ENCODE measurements around the gene HACD1. TPM values are rescaled to one million over a fixed set of nuclear protein-coding genes. Genes with fewer than 3 reads are reported as not detected.

Gene HACD1, protein sequence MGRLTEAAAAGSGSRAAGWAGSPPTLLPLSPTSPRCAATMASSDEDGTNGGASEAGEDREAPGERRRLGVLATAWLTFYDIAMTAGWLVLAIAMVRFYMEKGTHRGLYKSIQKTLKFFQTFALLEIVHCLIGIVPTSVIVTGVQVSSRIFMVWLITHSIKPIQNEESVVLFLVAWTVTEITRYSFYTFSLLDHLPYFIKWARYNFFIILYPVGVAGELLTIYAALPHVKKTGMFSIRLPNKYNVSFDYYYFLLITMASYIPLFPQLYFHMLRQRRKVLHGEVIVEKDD
- polyA plus RNA-seq (2012; ENCODE audit: insufficient read depth, insufficient read length, low read depth) = 10.6 TPM

DNA sequence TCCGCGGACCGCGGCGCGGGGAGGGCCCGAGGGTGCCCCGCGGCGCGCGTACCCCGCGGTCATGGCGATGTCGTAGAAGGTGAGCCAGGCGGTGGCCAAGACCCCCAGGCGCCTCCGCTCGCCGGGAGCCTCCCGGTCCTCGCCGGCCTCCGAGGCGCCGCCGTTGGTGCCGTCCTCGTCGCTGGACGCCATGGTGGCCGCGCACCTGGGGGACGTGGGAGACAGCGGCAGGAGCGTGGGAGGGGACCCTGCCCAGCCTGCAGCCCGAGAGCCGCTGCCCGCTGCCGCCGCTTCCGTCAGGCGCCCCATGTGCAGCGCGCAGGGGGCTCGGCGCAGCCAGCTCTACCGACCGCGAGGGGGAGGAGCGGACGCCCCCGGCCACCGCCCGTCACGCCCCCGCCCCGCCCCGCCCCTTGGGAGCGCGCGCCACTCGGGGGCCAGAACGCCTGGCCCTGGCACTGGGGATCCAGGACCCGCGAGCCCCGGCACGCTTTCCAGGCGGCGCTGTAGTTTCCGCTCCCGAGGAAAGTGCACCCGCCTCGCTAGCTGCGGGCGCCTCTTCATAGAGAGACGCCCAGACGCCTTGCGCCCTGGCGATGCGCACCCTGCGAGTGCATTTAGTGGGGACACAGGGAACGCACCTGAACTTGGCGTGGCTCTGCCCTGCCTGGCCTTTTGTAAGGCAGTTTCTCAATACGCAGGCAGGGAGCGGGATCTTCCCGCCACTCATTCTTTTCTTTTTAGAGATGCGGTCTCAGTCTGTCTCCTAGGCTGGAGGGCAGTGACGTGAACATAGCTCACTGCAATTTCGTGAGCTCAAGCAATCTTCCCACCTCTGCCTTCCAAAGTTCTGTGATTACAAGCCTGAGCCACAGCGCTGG lies at the start of gene HACD1:
HACD1 (minus strand) TSS at position 344 of the 881 bp plus-strand sequence; CDS start at position 309, 35 bp downstream.
- Histone ChIP-seq H3K27me3 (no peaks in the 10 kb centered on the region), H3K36me3 (no peaks in the 10 kb centered on the region), H3K4me3 (ENCODE audit: low read depth, low read length) (peak within 1 kb of the TSS; percentile 75), H3K9me3 (no peaks in the 10 kb centered on the region), H3K4me1 (no peaks in the 10 kb centered on the region)
- TF ChIP-seq, protein P1, sequence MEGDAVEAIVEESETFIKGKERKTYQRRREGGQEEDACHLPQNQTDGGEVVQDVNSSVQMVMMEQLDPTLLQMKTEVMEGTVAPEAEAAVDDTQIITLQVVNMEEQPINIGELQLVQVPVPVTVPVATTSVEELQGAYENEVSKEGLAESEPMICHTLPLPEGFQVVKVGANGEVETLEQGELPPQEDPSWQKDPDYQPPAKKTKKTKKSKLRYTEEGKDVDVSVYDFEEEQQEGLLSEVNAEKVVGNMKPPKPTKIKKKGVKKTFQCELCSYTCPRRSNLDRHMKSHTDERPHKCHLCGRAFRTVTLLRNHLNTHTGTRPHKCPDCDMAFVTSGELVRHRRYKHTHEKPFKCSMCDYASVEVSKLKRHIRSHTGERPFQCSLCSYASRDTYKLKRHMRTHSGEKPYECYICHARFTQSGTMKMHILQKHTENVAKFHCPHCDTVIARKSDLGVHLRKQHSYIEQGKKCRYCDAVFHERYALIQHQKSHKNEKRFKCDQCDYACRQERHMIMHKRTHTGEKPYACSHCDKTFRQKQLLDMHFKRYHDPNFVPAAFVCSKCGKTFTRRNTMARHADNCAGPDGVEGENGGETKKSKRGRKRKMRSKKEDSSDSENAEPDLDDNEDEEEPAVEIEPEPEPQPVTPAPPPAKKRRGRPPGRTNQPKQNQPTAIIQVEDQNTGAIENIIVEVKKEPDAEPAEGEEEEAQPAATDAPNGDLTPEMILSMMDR (IDR thresholded peaks at IDR 0.05; ENCODE audit: low read depth, low read length) = peak; percentile 34; the same call in 1 of the 2 replicates
- peak; percentile 91 for DNase-seq

DNA sequence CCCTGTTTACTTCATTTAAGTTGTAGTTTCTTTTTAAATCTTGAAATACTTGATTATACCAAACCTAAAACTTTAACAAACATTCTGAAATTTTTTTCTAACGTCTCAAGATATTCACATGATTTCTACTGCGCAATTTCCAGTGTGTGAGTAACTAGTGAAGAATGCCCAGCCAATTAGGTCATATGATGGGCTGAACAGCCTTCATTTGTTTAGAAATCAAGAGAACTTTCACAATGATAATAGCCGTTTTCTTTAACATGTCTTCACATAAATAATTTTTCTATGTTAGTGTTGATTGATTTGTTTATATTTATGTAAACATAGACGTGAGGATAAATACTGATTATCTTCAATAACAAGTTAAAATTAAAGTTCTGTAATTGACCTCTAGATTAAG lies 48.6 kb upstream of the HACD1 start:
- no peak for DNase-seq
- H3K4me3 ChIP-seq (ENCODE audit: low read depth, low read length) = no peak overlapping the region
- no peaks in the 10 kb centered on the region for H3K9me3 ChIP-seq
- TF ChIP-seq, protein P1 (IDR thresholded peaks at IDR 0.05; ENCODE audit: low read depth, low read length) = no peak
- H3K4me1 ChIP-seq = no peaks in the 10 kb centered on the region
- H3K27me3 ChIP-seq = no peaks in the 10 kb centered on the region
- H3K36me3 ChIP-seq = peaks cover 6% of the 10 kb centered on the region

DNA sequence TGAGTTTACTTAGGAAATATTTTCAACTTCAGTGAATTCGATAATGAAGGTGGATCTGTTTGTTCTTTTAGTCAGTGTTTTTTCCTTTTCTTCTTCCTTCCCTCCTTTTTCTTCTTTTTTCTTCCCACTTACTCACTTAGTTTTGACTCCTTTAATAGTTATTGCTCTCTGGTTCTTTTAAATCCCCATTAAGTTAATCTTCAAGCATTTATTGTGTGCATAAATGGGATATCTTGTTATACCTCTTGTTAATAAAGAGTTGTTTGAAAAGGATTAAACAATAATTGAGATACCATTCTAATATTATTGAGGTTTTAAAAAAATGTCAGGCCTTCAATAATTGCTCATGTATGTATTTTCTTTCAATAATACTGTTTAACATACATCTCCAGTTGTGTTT lies 46.3 kb upstream of the HACD1 start:
- TF ChIP-seq, protein P1 (IDR thresholded peaks at IDR 0.05; ENCODE audit: low read depth, low read length) = no peak
- Histone ChIP-seq H3K4me3 (ENCODE audit: low read depth, low read length) (no peak overlapping the region), H3K27me3 (no peaks in the 10 kb centered on the region), H3K4me1 (no peaks in the 10 kb centered on the region), H3K36me3 (peaks cover 6% of the 10 kb centered on the region), H3K9me3 (no peaks in the 10 kb centered on the region)
- DNase-seq = no peak

DNA sequence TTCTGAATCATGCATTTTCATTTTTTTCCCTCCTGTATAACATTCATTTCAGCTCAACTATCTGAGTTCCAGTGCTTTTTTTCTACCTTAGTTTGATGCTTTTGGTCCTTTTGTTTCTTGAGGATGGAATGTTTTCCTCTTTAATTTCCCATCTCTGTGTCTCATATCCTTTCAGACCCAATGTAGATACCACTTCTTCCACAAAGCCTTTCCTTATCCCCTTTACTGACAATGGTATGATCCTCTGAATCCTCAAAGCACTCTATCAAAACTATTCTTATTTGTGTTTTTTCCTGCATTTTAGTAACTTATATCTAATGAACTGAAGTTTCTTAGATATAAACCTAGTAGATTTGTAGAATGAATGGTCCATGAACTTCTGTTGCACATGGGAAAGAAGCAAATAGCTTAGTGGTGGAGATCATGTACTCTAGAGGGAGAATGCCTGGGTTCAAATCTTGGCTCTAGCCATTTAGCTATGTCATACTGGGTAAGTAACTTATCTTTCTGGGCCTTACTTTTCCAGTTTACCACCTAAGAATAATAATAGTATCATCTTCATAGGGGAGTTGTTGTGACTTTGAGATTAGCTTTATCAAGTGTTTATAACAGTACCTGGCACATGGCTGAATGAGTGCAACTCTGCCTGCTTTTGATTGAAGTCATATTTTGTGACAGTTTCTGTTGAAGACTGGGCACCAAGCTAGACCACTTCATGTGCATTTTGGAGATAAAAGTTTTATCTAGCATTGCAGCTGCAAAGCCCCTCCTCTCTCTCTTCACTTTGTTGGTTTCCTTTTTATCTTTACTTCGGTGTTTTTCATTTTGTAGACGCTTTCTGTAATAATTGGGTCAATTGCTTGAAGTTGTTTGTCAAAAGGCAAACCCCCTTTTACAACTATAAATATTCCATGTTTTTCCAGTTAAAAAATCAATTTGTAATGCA lies 45.3 kb upstream of the HACD1 start:
- Histone ChIP-seq H3K4me3 (ENCODE audit: low read depth, low read length) (no peak overlapping the region), H3K4me1 (no peaks in the 10 kb centered on the region), H3K27me3 (no peaks in the 10 kb centered on the region), H3K36me3 (peaks cover 6% of the 10 kb centered on the region), H3K9me3 (no peaks in the 10 kb centered on the region)
- TF ChIP-seq, protein P1 (IDR thresholded peaks at IDR 0.05; ENCODE audit: low read depth, low read length) = no peak
- DNase-seq = no peak

DNA sequence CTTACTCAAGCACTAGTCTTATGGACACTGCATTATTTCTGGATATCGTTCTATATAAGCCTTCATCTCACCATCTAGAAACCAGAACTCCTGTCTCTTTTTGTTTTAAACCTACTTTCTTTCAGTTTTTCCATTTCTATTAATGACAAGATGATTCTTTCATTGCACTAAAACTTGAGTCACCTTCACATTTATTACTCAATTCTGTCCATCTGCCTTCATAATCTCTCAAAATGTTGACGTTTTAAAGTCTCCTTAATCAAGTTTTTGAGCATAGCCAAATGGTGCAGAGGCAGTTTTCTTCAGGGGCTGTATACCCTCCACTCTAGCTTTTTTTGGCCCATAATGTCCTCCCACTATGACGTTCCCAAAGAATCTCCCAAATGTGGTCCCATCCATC lies 44.3 kb upstream of the HACD1 start:
- Histone ChIP-seq H3K4me1 (no peaks in the 10 kb centered on the region), H3K9me3 (no peaks in the 10 kb centered on the region), H3K36me3 (peaks cover 6% of the 10 kb centered on the region), H3K4me3 (ENCODE audit: low read depth, low read length) (no peak overlapping the region), H3K27me3 (no peaks in the 10 kb centered on the region)
- no peak for DNase-seq
- TF ChIP-seq, protein P1 (IDR thresholded peaks at IDR 0.05; ENCODE audit: low read depth, low read length) = no peak

Measured in BE2C (cell line).